RKO (cell line): ENCODE measurements around the gene MARCKSL1.
"Not testable (repeated sequence)": the region's sequence is repeated elsewhere in the genome, so short reads cannot be mapped to it uniquely, and the experiment has no call there.

ENCODE experiments used
- DNase-seq: peaks from one replicate; pipeline ENCODE4 v3.0.0-alpha.2; 2016; ENCODE audit warnings: low spot score

MARCKSL1 gene

GRCh38 chr1:32335790-32336590 is at the start of gene MARCKSL1:
TSS of gene MARCKSL1 (minus strand) at chr1:32336233. CDS start at chr1:32336033, 200 bp downstream.
- DNase-seq = peak; percentile 74

- DNase-seq = no peak
Observed at GRCh38 chr1:32380057-32380456, 44.0 kb upstream of the MARCKSL1 start.

- no peak for DNase-seq
Observed at GRCh38 chr1:32377541-32378220, 41.6 kb upstream of the MARCKSL1 start.

GRCh38 chr1:32376199-32376598 is 40.2 kb upstream of the MARCKSL1 start:
- DNase-seq = no peak

GRCh38 chr1:32373996-32374592 is 38.1 kb upstream of the MARCKSL1 start:
- DNase-seq = no peak

GRCh38 chr1:32372149-32372756 is 36.2 kb upstream of the MARCKSL1 start:
- DNase-seq = no peak

- DNase-seq = no peak
Observed at GRCh38 chr1:32367912-32368635, 32.0 kb upstream of the MARCKSL1 start.

GRCh38 chr1:32365445-32365844 is 29.4 kb upstream of the MARCKSL1 start:
- DNase-seq = no peak

- no peak for DNase-seq
Observed at GRCh38 chr1:32364836-32365235, 28.8 kb upstream of the MARCKSL1 start.

GRCh38 chr1:32363713-32364112 is 27.7 kb upstream of the MARCKSL1 start:
- DNase-seq = no peak

- DNase-seq = no peak
Observed at GRCh38 chr1:32362474-32363313, 26.7 kb upstream of the MARCKSL1 start, which contains the start of the genes FAM229A and TSSK3. TSS of gene FAM229A (minus strand) at chr1:32362485. CDS start at chr1:32362091, 394 bp downstream. TSS of gene TSSK3 (plus strand) at chr1:32362539. CDS start at chr1:32362702, 163 bp downstream.

GRCh38 chr1:32361674-32362473 is 25.8 kb upstream of the MARCKSL1 start:
- DNase-seq = no peak

GRCh38 chr1:32361308-32361673 is 25.3 kb upstream of the MARCKSL1 start:
- DNase-seq = no peak

- DNase-seq = no peak
Observed at GRCh38 chr1:32358435-32358834, 22.4 kb upstream of the MARCKSL1 start.

- DNase-seq = no peak
Observed at GRCh38 chr1:32357614-32358013, 21.6 kb upstream of the MARCKSL1 start.

GRCh38 chr1:32356478-32356877 is 20.4 kb upstream of the MARCKSL1 start:
- no peak for DNase-seq

- not testable (repeated sequence) for DNase-seq
Observed at GRCh38 chr1:32355778-32356177, 19.7 kb upstream of the MARCKSL1 start.

- DNase-seq = no peak
Observed at GRCh38 chr1:32353886-32354570, 18.0 kb upstream of the MARCKSL1 start.

- DNase-seq = no peak
Observed at GRCh38 chr1:32353431-32353830, 17.4 kb upstream of the MARCKSL1 start.
